Keratinocyte (primary cell): ENCODE results near the gene TDP1. TPM values are rescaled to one million over a fixed set of nuclear protein-coding genes. Genes with fewer than 3 reads are reported as not detected.

Experiments used
- DNase-seq: peaks from one replicate; pipeline ENCODE4 v3.0.0-alpha.2; 2011; ENCODE audit warnings: low read depth, missing footprints, low spot score
- FAIRE-seq: peaks from 2 replicates; lab custom pipeline; 2011; peaks lifted over from hg19 to GRCh38; lab: Jason Lieb, UNC
- H2AFZ ChIP-seq: 2 replicates; pipeline ENCODE4 v1.6.0; 2012; ENCODE audit warnings: low read length, control low read depth, inconsistent platforms; ENCODE audit not compliant: control insufficient read depth
- H3K27ac ChIP-seq: 2 replicates; pipeline ENCODE4 v1.5.1; 2011; ENCODE audit warnings: low read length; ENCODE audit not compliant: control insufficient read depth, insufficient read depth
- H3K27me3 ChIP-seq: 3 replicates; pipeline ENCODE4 v1.6.0; 2011; ENCODE audit warnings: low read length; ENCODE audit not compliant: control insufficient read depth, insufficient read depth; ENCODE audit errors: extremely low read depth
- H3K36me3 ChIP-seq, 2 experiments: 2 replicates in 1 of 2; 3 replicates in 1 of 2; pipeline ENCODE4 v1.5.1; 2011; ENCODE audit warnings: low read length in 2 of 2, mild to moderate bottlenecking in 1 of 2; ENCODE audit not compliant: control insufficient read depth in 2 of 2, insufficient read depth in 2 of 2; ENCODE audit errors: extremely low read depth in 1 of 2
- H3K4me1 ChIP-seq: 3 replicates; pipeline ENCODE4 v1.5.1; 2011; ENCODE audit warnings: low read length; ENCODE audit not compliant: control insufficient read depth, insufficient read depth; ENCODE audit errors: extremely low read depth
- H3K4me2 ChIP-seq: 3 replicates; pipeline ENCODE4 v1.6.0; 2011; ENCODE audit warnings: low read depth, low read length; ENCODE audit not compliant: control insufficient read depth, insufficient read depth; ENCODE audit errors: extremely low read depth
- H3K4me3 ChIP-seq, 3 experiments: fragments of 200-600 bp in 1 of 3; sonication (generic) in 1 of 3; 2 replicates in 2 of 3; 3 replicates in 1 of 3; pipeline ENCODE4 v1.5.1; 2011 to 2016; ENCODE audit warnings: low read length in 3 of 3, mild to moderate bottlenecking in 3 of 3, control low read depth in 2 of 3, inconsistent platforms in 1 of 3, low read depth in 1 of 3, mixed read lengths in 1 of 3, mixed run types in 1 of 3, moderate library complexity in 1 of 3; ENCODE audit not compliant: control insufficient read depth in 2 of 3, insufficient read depth in 2 of 3; ENCODE audit errors: extremely low read depth in 1 of 3
- H3K79me2 ChIP-seq: 2 replicates; pipeline ENCODE4 v1.6.0; 2012; ENCODE audit warnings: low read length; ENCODE audit not compliant: control insufficient read depth, insufficient read depth
- H3K9ac ChIP-seq: 3 replicates; pipeline ENCODE4 v1.6.0; 2011; ENCODE audit warnings: low read length; ENCODE audit not compliant: control insufficient read depth, insufficient read depth; ENCODE audit errors: extremely low read depth
- H3K9me1 ChIP-seq: 3 replicates; pipeline ENCODE4 v1.6.0; 2011; ENCODE audit warnings: low read length; ENCODE audit not compliant: control insufficient read depth, insufficient read depth; ENCODE audit errors: extremely low read depth
- H3K9me3 ChIP-seq: 2 replicates; pipeline ENCODE4 v1.5.1; 2012; ENCODE audit warnings: low read depth, low read length; ENCODE audit not compliant: control insufficient read depth
- H4K20me1 ChIP-seq: 3 replicates; pipeline ENCODE4 v1.6.0; 2011; ENCODE audit warnings: low read length; ENCODE audit not compliant: control insufficient read depth, insufficient read depth; ENCODE audit errors: extremely low read depth
- EZH2 ChIP-seq: IDR thresholded peaks from one replicate; pipeline ENCODE4 v1.6.1; 2012; ENCODE audit warnings: inconsistent platforms, mild to moderate bottlenecking, low read length, moderate library complexity
- dilution Hi-C: fragments of 300-500 bp; cut with MboI; formaldehyde crosslinking; loops from one replicate; pipeline ENCODE4 v1.7.0; 2020; ENCODE audit warnings: low sequenced_read_pairs; ENCODE audit not compliant: extremely low pct_ligation_motif_present
- polyA plus RNA-seq, 5 experiments: library from polyadenylated mRNA; depleted of rRNA in 3 of 5; stranded (reverse) in 3 of 5; stranded (forward) in 1 of 5; unstranded in 1 of 5; fragments of >200 nt; gene quantifications; 1 replicate in 1 of 5; 2 replicates in 3 of 5; 3 replicates in 1 of 5; pipeline versions ENCODE4 v1.2.1 to v1.2.3, GENCODE V29; 2011 to 2012; ENCODE audit warnings: missing spikeins in 2 of 5, low read depth in 1 of 5, low replicate concordance in 1 of 5
- TF ChIP-seq, protein P1 (sequence below), 3 experiments: IDR thresholded peaks in 1 of 3; conservative IDR thresholded peaks in 1 of 3; optimal IDR thresholded peaks in 1 of 3; 2 replicates in 2 of 3; 3 replicates in 1 of 3; pipeline versions ENCODE3 to v1.5.1; 2011; ENCODE audit warnings: low read length in 3 of 3, mild to moderate bottlenecking in 3 of 3, moderate library complexity in 2 of 3, control low read depth in 1 of 3, inconsistent platforms in 1 of 3; ENCODE audit not compliant: insufficient read depth in 2 of 3; ENCODE audit errors: extremely low read depth in 1 of 3

The TDP1 gene
- polyA plus RNA-seq, 1 donor (not counting 4 experiments of a cell fraction or from before 2014, with no cell fraction given): 24.9 TPM

DNA sequence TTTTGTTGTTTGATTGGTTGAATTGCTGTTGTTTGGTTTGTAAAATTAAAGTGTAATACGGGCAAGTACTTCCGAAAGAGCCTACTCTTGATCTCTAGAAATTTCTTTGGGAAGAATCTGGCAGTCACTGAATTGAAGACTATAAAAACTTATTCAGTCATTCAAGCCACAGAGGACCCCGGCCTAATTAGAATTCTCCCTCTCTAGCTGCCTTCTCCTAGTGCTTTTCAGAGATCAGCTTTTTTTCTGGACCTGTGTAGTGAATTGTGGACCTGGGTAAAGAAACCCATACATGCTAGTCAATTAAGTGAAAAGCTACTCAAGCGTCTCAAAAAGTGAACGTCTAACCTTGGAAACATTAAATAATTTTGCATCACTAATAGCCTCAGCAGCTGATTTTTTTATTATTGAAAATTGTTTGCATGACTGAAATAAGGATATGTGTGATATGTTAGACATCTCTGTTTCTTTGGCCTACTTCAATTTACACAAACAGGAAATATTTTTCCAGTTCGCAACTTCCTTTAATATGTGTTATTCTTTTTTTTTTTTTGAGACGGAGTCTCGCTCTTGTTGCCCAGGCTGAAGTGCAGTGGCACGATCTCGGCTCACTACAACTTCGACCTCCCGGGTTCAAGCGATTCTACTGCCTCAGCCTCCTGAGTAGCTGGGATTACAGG, 28.4 kb upstream of the TDP1 start:
- no peaks in the 10 kb centered on the region for H3K9me3 ChIP-seq
- dilution Hi-C loops: no loop called here
- no peak for FAIRE-seq

GRCh38 chr14:89933002-89933401, 22.7 kb upstream of the TDP1 start:
- Histone ChIP-seq H3K27me3 (no peaks in the 10 kb centered on the region), H3K4me1 (no peaks in the 10 kb centered on the region), H3K9ac (no peak overlapping the region), H4K20me1 (no peaks in the 10 kb centered on the region), H2AFZ (no peak overlapping the region), H3K27ac (no peak overlapping the region), H3K79me2 (no peaks in the 10 kb centered on the region), H3K9me3 (no peaks in the 10 kb centered on the region), H3K36me3 (no peaks in the 10 kb centered on the region), H3K4me2 (no peak overlapping the region), H3K4me3 (no peak overlapping the region), H3K9me1 (no peaks in the 10 kb centered on the region)
- DNase-seq (no peak), FAIRE-seq (no peak)
- TF ChIP-seq EZH2: no peak
- TF ChIP-seq, protein P1, sequence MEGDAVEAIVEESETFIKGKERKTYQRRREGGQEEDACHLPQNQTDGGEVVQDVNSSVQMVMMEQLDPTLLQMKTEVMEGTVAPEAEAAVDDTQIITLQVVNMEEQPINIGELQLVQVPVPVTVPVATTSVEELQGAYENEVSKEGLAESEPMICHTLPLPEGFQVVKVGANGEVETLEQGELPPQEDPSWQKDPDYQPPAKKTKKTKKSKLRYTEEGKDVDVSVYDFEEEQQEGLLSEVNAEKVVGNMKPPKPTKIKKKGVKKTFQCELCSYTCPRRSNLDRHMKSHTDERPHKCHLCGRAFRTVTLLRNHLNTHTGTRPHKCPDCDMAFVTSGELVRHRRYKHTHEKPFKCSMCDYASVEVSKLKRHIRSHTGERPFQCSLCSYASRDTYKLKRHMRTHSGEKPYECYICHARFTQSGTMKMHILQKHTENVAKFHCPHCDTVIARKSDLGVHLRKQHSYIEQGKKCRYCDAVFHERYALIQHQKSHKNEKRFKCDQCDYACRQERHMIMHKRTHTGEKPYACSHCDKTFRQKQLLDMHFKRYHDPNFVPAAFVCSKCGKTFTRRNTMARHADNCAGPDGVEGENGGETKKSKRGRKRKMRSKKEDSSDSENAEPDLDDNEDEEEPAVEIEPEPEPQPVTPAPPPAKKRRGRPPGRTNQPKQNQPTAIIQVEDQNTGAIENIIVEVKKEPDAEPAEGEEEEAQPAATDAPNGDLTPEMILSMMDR (optimal IDR thresholded peaks at IDR 0.05 in 1 of 3, IDR thresholded peaks at IDR 0.05 in 1 of 3, conservative IDR thresholded peaks at IDR 0.05 in 1 of 3; ENCODE audit: extremely low read depth in 1 of 3, insufficient read depth in 2 of 3, low read length in 3 of 3): no peak
- dilution Hi-C loops: no loop called here

More for the DNA sequence above, 28.4 kb upstream of the TDP1 start:
- Histone ChIP-seq H4K20me1 (no peaks in the 10 kb centered on the region), H3K27ac (no peak overlapping the region), H3K79me2 (no peaks in the 10 kb centered on the region), H3K27me3 (no peaks in the 10 kb centered on the region), H3K9me1 (no peaks in the 10 kb centered on the region), H3K4me3 (no peak overlapping the region), H3K36me3 (no peaks in the 10 kb centered on the region), H2AFZ (no peak overlapping the region), H3K9ac (no peak overlapping the region), H3K4me1 (peaks cover 5% of the 10 kb centered on the region), H3K4me2 (no peak overlapping the region)
- TF ChIP-seq EZH2: no peak
- TF ChIP-seq, protein P1 (optimal IDR thresholded peaks at IDR 0.05 in 1 of 3, IDR thresholded peaks at IDR 0.05 in 1 of 3, conservative IDR thresholded peaks at IDR 0.05 in 1 of 3; ENCODE audit: extremely low read depth in 1 of 3, insufficient read depth in 2 of 3, low read length in 3 of 3): no peak
- DNase-seq: no peak
